H1 (cell line): ENCODE results near the gene PHYH. TPM values are rescaled to one million over a fixed set of nuclear protein-coding genes. Genes with fewer than 3 reads are reported as not detected.

ENCODE experiments used
- CTCF ChIA-PET: fragments of 300-600 bp; sonication (Branson Sonifier 250); formaldehyde crosslinking; loops from one replicate; lab custom pipeline; 2021; ENCODE audit not compliant: partially characterized antibody; lab: Charles Lee
- POLR2A ChIA-PET: fragments of 300-600 bp; sonication (Branson Sonifier 250); formaldehyde crosslinking; loops from one replicate; lab custom pipeline; 2021; ENCODE audit warnings: inconsistent platforms; ENCODE audit not compliant: partially characterized antibody; lab: Charles Lee
- DNase-seq, 2 experiments: peaks; one replicate each; pipeline versions ENCODE4 v3.0.0 to v3.0.0-alpha.2; 2010 to 2022; ENCODE audit warnings: low spot score in 2 of 2, low read depth in 1 of 2, mixed read lengths in 1 of 2
- FAIRE-seq: peaks from 2 replicates; lab custom pipeline; 2011; peaks lifted over from hg19 to GRCh38; lab: Jason Lieb, UNC
- H2AFZ ChIP-seq: 2 replicates; pipeline ENCODE4 v1.8.1; 2012; ENCODE audit warnings: low read length, inconsistent platforms
- H2AK5ac ChIP-seq: 2 replicates; pipeline ENCODE4 v1.6.1; 2013; ENCODE audit warnings: low read depth, low read length
- H2BK120ac ChIP-seq: replicated peaks from 2 replicates; pipeline ENCODE3; 2013; ENCODE audit warnings: low read depth, low read length, inconsistent platforms
- H2BK12ac ChIP-seq: 2 replicates; pipeline ENCODE4 v1.6.1; 2013; ENCODE audit warnings: low read depth, low read length
- H2BK15ac ChIP-seq: 2 replicates; pipeline ENCODE4 v1.6.1; 2013; ENCODE audit warnings: low read length
- H2BK20ac ChIP-seq: 2 replicates; pipeline ENCODE4 v1.6.1; 2013; ENCODE audit warnings: low read length
- H2BK5ac ChIP-seq: 2 replicates; pipeline ENCODE4 v1.6.1; 2013; ENCODE audit warnings: low read depth, low read length
- H3K14ac ChIP-seq: 2 replicates; pipeline ENCODE4 v1.6.1; 2013; ENCODE audit warnings: inconsistent platforms; ENCODE audit not compliant: insufficient read length
- H3K18ac ChIP-seq: 2 replicates; pipeline ENCODE4 v1.6.1; 2013; ENCODE audit warnings: low read length; ENCODE audit errors: extremely low read depth
- H3K23ac ChIP-seq: 2 replicates; pipeline ENCODE4 v1.6.1; 2013; ENCODE audit warnings: inconsistent platforms; ENCODE audit not compliant: insufficient read length
- H3K23me2 ChIP-seq: 2 replicates; pipeline ENCODE4 v1.6.1; 2013; ENCODE audit warnings: low read depth, low read length
- H3K27ac ChIP-seq: 2 replicates; pipeline ENCODE4 v1.6.1; 2011; ENCODE audit warnings: low read depth, low read length, inconsistent platforms
- H3K27me3 ChIP-seq, 4 experiments: replicated peaks in 1 of 4; 1 replicate in 1 of 4; 2 replicates in 3 of 4; pipeline versions ENCODE4 v1.6.1 to v1.8.1; 2011 to 2013; ENCODE audit warnings: low read length in 3 of 4, mild to moderate bottlenecking in 3 of 4, inconsistent platforms in 2 of 4, mixed read lengths in 2 of 4, moderate library complexity in 1 of 4; ENCODE audit not compliant: control insufficient read depth in 3 of 4, insufficient read depth in 3 of 4; ENCODE audit errors: extremely low read depth in 1 of 4
- H3K36me3 ChIP-seq, 4 experiments: 2 replicates each; pipeline versions ENCODE4 v1.6.1 to v1.8.1; 2011 to 2013; ENCODE audit warnings: mild to moderate bottlenecking in 4 of 4, low read length in 3 of 4, moderate library complexity in 2 of 4, control low read depth in 1 of 4, inconsistent platforms in 1 of 4; ENCODE audit not compliant: insufficient read depth in 4 of 4, control insufficient read depth in 2 of 4
- H3K4ac ChIP-seq: replicated peaks from 2 replicates; pipeline ENCODE3; 2013; ENCODE audit warnings: low read length, low read depth, mixed read lengths, inconsistent platforms; ENCODE audit not compliant: insufficient read length
- H3K4me1 ChIP-seq, 4 experiments: replicated peaks in 1 of 4; 1 replicate in 1 of 4; 2 replicates in 3 of 4; pipeline versions ENCODE4 v1.6.1 to v1.8.1; 2011 to 2013; ENCODE audit warnings: low read length in 3 of 4, inconsistent platforms in 2 of 4, mixed read lengths in 1 of 4; ENCODE audit not compliant: insufficient read depth in 4 of 4, control insufficient read depth in 3 of 4
- H3K4me2 ChIP-seq, 2 experiments: 2 replicates each; pipeline versions ENCODE4 v1.6.1 to v1.8.1; 2011 to 2013; ENCODE audit warnings: low read depth in 2 of 2, low read length in 2 of 2, control low read depth in 1 of 2, inconsistent platforms in 1 of 2, mild to moderate bottlenecking in 1 of 2; ENCODE audit not compliant: insufficient read depth in 1 of 2
- H3K4me3 ChIP-seq, 4 experiments: fragments of 200-600, 300-600 bp in 1 of 4; sonication (generic), shearing (Covaris generic), sonication (Bioruptor Twin) in 1 of 4; 2 replicates each; pipeline versions ENCODE4 v1.5.1 to v1.8.1; 2011 to 2016; ENCODE audit warnings: low read length in 4 of 4, low read depth in 3 of 4, control low read depth in 2 of 4, inconsistent platforms in 2 of 4, mild to moderate bottlenecking in 2 of 4, mixed read lengths in 1 of 4, moderate library complexity in 1 of 4; ENCODE audit not compliant: insufficient read depth in 2 of 4; ENCODE audit errors: extremely low read depth in 1 of 4
- H3K56ac ChIP-seq: replicated peaks from 2 replicates; pipeline ENCODE3; 2013; ENCODE audit warnings: low read depth, mild to moderate bottlenecking, mixed read lengths, low read length, inconsistent platforms; ENCODE audit not compliant: insufficient read length
- H3K79me1 ChIP-seq: 2 replicates; pipeline ENCODE4 v1.6.1; 2013; ENCODE audit warnings: low read depth, low read length, control low read depth
- H3K79me2 ChIP-seq, 2 experiments: 2 replicates each; pipeline versions ENCODE4 v1.6.1 to v1.8.1; 2012 to 2013; ENCODE audit warnings: low read length in 2 of 2, mild to moderate bottlenecking in 2 of 2, inconsistent platforms in 1 of 2; ENCODE audit not compliant: insufficient read depth in 2 of 2, control insufficient read depth in 1 of 2
- H3K9ac ChIP-seq, 4 experiments: replicated peaks in 1 of 4; 1 replicate in 1 of 4; 2 replicates in 3 of 4; pipeline versions ENCODE4 v1.6.1 to v1.8.1; 2011 to 2013; ENCODE audit warnings: low read depth in 3 of 4, low read length in 3 of 4, control low read depth in 2 of 4, mild to moderate bottlenecking in 2 of 4, moderate library complexity in 2 of 4, inconsistent platforms in 1 of 4; ENCODE audit errors: extremely low read depth in 1 of 4
- H3K9me3 ChIP-seq, 2 experiments: 2 replicates each; pipeline versions ENCODE4 v1.6.1 to v1.8.1; 2012 to 2013; ENCODE audit warnings: mild to moderate bottlenecking in 2 of 2, moderate library complexity in 2 of 2, control low read depth in 1 of 2, inconsistent platforms in 1 of 2, low read depth in 1 of 2, low read length in 1 of 2, mixed read lengths in 1 of 2; ENCODE audit not compliant: insufficient read depth in 2 of 2
- H4K20me1 ChIP-seq, 2 experiments: replicated peaks in 1 of 2; 2 replicates each; pipeline versions ENCODE3 to v1.8.1; 2011 to 2013; ENCODE audit warnings: inconsistent platforms in 2 of 2, low read length in 2 of 2, mild to moderate bottlenecking in 1 of 2; ENCODE audit not compliant: insufficient read depth in 2 of 2, control insufficient read depth in 1 of 2
- H4K5ac ChIP-seq: 2 replicates; pipeline ENCODE4 v1.6.1; 2013; ENCODE audit warnings: low read length, low read depth, mixed read lengths, inconsistent platforms; ENCODE audit not compliant: insufficient read length
- H4K8ac ChIP-seq: 2 replicates; pipeline ENCODE4 v1.8.0; 2013; ENCODE audit warnings: mild to moderate bottlenecking, moderate library complexity, low read length, inconsistent platforms; ENCODE audit not compliant: insufficient read depth; ENCODE audit errors: extremely low read depth
- H4K91ac ChIP-seq: replicated peaks from 2 replicates; pipeline ENCODE3; 2013; ENCODE audit warnings: low read length, mixed read lengths, inconsistent platforms; ENCODE audit not compliant: insufficient read length
- BCL11A ChIP-seq, 2 experiments: IDR thresholded peaks; one replicate each; pipeline ENCODE4 v1.6.1; 2011; ENCODE audit warnings: low read depth in 2 of 2, low read length in 2 of 2, mild to moderate bottlenecking in 2 of 2
- CEBPB ChIP-seq: IDR thresholded peaks from 2 replicates; pipeline ENCODE4 v1.6.1; 2012; ENCODE audit warnings: low read depth, low read length
- CTCF ChIP-seq, 3 experiments: IDR thresholded peaks; 1 replicate in 2 of 3; 2 replicates in 1 of 3; pipeline versions ENCODE4 v1.5.1 to v1.6.1; 2011; ENCODE audit warnings: low read length in 3 of 3, mild to moderate bottlenecking in 3 of 3, inconsistent platforms in 2 of 3, low read depth in 1 of 3, moderate library complexity in 1 of 3; ENCODE audit not compliant: insufficient read depth in 1 of 3; ENCODE audit errors: control extremely low read depth in 1 of 3
- EGR1 ChIP-seq: IDR thresholded peaks from 2 replicates; pipeline ENCODE4 v1.6.1; 2011; ENCODE audit warnings: low read depth, low read length, borderline replicate concordance
- EP300 ChIP-seq, 2 experiments: IDR thresholded peaks; 1 replicate in 1 of 2; 2 replicates in 1 of 2; pipeline ENCODE4 v1.6.1; 2011 to 2012; ENCODE audit warnings: low read depth in 2 of 2, low read length in 2 of 2, mild to moderate bottlenecking in 2 of 2, borderline replicate concordance in 1 of 2, inconsistent platforms in 1 of 2, moderate library complexity in 1 of 2
- MAFK ChIP-seq: IDR thresholded peaks from 2 replicates; pipeline ENCODE4 v1.6.1; 2012; ENCODE audit warnings: low read depth, mild to moderate bottlenecking, improper control_type of control experiment, low read length
- POU5F1 ChIP-seq: IDR thresholded peaks from 2 replicates; pipeline ENCODE4 v1.6.1; 2011; ENCODE audit warnings: low read depth, mild to moderate bottlenecking, low read length, moderate library complexity
- RNF2 ChIP-seq: fragments of 200-900, 300-1000 bp; sonication (generic); IDR thresholded peaks from 2 replicates; pipeline ENCODE4 v1.7.1; 2016; ENCODE audit warnings: borderline replicate concordance, low read depth, mild to moderate bottlenecking, antibody characterized with exemption, low read length; ENCODE audit not compliant: poor library complexity, severe bottlenecking; ENCODE audit errors: missing control alignments
- TAF7 ChIP-seq: optimal IDR thresholded peaks from 2 replicates; pipeline ENCODE3; 2011; ENCODE audit warnings: low read depth, mild to moderate bottlenecking, inconsistent platforms, low read length, moderate library complexity, borderline replicate concordance
- WGBS, 2 experiments: shearing (Covaris generic) in 1 of 2; methylation state at CpG; one replicate each; pipeline versions ENCODE4 v1.1.6 to v1.1.7; 2013 to 2015; ENCODE audit warnings: low lambda C conversion rate in 2 of 2, mixed read lengths in 2 of 2, inconsistent platforms in 1 of 2, low coverage in 1 of 2, missing lambda C conversion rate in 1 of 2; ENCODE audit not compliant: insufficient replicate concordance in 2 of 2, insufficient coverage in 1 of 2, insufficient read length in 1 of 2; ENCODE audit errors: extremely low coverage in 1 of 2, missing lambda C conversion rate in 1 of 2; 5-methylcytosine and 5-hydroxymethylcytosine counted together
- polyA plus RNA-seq, 7 experiments: library from polyadenylated mRNA; depleted of rRNA in 3 of 7; stranded (reverse) in 5 of 7; unstranded in 2 of 7; fragments of >200 nt in 5 of 7; fragments of 200-250 nt in 2 of 7; gene quantifications; 1 replicate in 5 of 7; 2 replicates in 1 of 7; 4 replicates in 1 of 7; pipeline versions ENCODE4 v1.2.1 to v1.2.3, GENCODE V29; 2011 to 2013; ENCODE audit warnings: missing spikeins in 2 of 7, mixed read lengths in 2 of 7
- total RNA-seq: library from RNA; stranded (reverse); fragmentation: NEBNext Ultra II Directional; extraction: Animal tissue kit (Norgen Biotek cat#: 25700); gene quantifications from 2 replicates; pipeline ENCODE4 v1.2.1, GENCODE V29; 2021
- TF ChIP-seq, protein P1 (sequence below): IDR thresholded peaks from 2 replicates; pipeline ENCODE4 v1.6.1; 2012; ENCODE audit warnings: inconsistent platforms

PHYH gene
- total and polyA plus RNA-seq, 2 of the 8 experiments (the other 6 are each of a cell fraction or from before 2014, with no cell fraction given) = 22.0 to 22.7 TPM

DNA sequence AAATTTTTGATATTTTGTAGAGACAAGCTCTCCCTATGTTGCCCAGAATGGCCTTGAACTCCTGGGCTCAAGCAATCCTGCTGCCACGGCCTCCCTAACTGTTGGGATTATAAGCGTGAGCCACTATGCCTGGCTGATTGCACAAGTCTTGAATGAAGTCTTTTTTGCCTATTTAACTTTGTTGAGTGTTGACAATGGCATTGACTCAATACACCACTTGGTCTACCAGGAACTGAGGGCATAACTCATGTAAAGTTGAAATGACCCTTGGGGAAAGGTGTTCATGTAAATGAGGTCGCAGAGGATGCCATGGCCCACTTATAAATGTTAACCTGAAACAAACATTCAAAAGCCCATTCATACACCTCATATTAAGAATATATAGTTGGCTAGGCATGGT, 58.3 kb downstream of the PHYH start:
- no peak overlapping the region for H3K4me3 ChIP-seq
- CTCF ChIA-PET = interaction anchor here (0.6 to 1.4 kb wide), 2 partner anchors 13 to 63 kb away, joined by 3 read pairs; no protein-coding TSS in a partner anchor
- H3K23ac ChIP-seq = no peak overlapping the region
- no peak for FAIRE-seq
- H3K56ac ChIP-seq = no peak overlapping the region
- H2BK12ac ChIP-seq = no peak overlapping the region
- no peak overlapping the region for H3K4me2 ChIP-seq
- no peak overlapping the region for H2BK5ac ChIP-seq
- no peak overlapping the region for H2AK5ac ChIP-seq
- H2BK20ac ChIP-seq = no peak overlapping the region
- H3K14ac ChIP-seq = no peak overlapping the region
- H3K18ac ChIP-seq = no peak overlapping the region
- POLR2A ChIA-PET = no interaction called here
- H4K5ac ChIP-seq = no peak overlapping the region
- no peaks in the 10 kb centered on the region for H3K23me2 ChIP-seq
- no peaks in the 10 kb centered on the region for H3K27me3 ChIP-seq
- H3K9me3 ChIP-seq = no peaks in the 10 kb centered on the region
- no peaks in the 10 kb centered on the region for H3K79me1 ChIP-seq
- no peak overlapping the region for H3K4ac ChIP-seq
- DNase-seq = no peak
- H3K9ac ChIP-seq = no peak overlapping the region
- no peak overlapping the region for H4K8ac ChIP-seq
- no peaks in the 10 kb centered on the region for H3K36me3 ChIP-seq
- no peaks in the 10 kb centered on the region for H4K20me1 ChIP-seq
- no peaks in the 10 kb centered on the region for H3K79me2 ChIP-seq
- H4K91ac ChIP-seq = no peak overlapping the region
- 93% methylated on average over 3 of the region's 3 CpGs; no CpG with 5 or more reads in 1 of the 2 experiments for WGBS, 2 experiments
- H3K4me1 ChIP-seq = no peaks in the 10 kb centered on the region
- H2BK120ac ChIP-seq = no peak overlapping the region
- no peak overlapping the region for H2BK15ac ChIP-seq
- no peak overlapping the region for H2AFZ ChIP-seq
- no peak overlapping the region for H3K27ac ChIP-seq
- TF ChIP-seq BCL11A (IDR thresholded peaks at IDR 0.05; ENCODE audit: low read depth in 2 of 2, low read length in 2 of 2) (no peak), EP300 (IDR thresholded peaks at IDR 0.05; ENCODE audit: borderline replicate concordance in 1 of 2, low read depth in 2 of 2, low read length in 2 of 2) (no peak), CTCF (IDR thresholded peaks at IDR 0.05; ENCODE audit: control extremely low read depth in 1 of 3, insufficient read depth in 1 of 3, low read depth in 1 of 3, low read length in 3 of 3) (no peak), CEBPB (no peak), RNF2 (no peak), MAFK (no peak), POU5F1 (no peak), TAF7 (no peak), EGR1 (no peak)
- TF ChIP-seq, protein P1, sequence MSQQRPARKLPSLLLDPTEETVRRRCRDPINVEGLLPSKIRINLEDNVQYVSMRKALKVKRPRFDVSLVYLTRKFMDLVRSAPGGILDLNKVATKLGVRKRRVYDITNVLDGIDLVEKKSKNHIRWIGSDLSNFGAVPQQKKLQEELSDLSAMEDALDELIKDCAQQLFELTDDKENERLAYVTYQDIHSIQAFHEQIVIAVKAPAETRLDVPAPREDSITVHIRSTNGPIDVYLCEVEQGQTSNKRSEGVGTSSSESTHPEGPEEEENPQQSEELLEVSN = no peak
